8988T (cell line): Measurements from ENCODE around the gene PASD1.
"Not testable (repeated sequence)": the region's sequence is repeated elsewhere in the genome, so short reads cannot be mapped to it uniquely, and the experiment has no call there.

ENCODE experiments used
- DNase-seq: peaks from one replicate; pipeline ENCODE4 v3.0.0; 2011

Gene PASD1

DNA sequence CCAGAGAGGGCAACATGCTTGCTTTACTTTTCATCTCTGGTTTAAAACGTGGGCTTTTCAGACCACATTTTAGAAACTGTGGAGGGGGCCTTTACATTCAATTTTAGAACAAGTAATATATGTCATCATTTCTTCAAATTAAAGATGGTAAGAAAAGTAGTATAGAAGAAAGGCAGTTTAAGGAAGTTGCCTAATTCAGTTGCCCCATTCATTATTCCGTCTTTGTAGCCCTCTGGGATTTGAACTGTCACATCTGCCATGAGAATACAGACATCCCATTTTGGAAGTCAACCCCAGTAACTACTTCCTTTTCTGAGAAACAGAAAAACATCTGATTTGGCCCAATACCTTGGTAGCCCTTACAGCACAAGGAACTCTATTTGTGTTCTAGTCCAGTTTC is 61.2 kb downstream of the PASD1 start:
- DNase-seq = no peak

DNA sequence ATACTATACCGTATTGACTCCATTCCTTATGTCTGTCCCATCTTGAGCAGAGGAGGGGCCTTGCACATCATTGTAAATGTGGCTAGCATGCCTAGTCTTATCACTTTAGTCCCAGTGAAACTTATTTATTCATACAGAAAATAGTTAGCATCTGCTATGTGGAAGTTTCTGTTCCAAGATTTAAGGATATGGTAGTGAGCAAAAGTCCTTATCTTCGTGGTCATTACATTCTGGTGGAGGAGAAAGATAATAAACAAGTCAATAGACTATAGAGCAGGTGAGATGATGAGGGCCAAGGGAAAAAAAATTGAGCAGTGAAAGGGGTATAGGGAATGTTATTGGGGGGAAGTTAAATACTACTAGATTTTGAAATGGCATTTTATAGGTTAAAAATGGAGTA is 68.3 kb downstream of the PASD1 start:
- DNase-seq = no peak

DNA sequence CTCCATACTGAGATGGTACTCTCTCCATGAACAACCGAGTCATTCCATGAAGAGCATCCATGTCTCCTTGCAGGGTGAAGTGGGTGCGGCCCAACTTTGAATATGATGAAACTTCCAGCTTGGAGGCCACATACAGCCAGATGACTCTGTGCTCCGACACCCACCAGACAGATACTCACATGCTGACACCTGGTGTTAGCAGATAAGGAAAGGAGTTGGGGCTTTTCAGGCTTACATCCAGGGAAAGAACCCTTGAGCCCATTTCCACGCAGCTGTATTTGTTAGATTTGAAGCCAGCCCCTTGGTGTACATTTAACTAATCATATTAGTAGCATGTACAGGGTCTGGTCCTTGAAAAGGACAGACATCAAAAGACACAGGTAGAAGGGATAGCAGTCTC is 69.7 kb downstream of the PASD1 start:
- no peak for DNase-seq

DNA sequence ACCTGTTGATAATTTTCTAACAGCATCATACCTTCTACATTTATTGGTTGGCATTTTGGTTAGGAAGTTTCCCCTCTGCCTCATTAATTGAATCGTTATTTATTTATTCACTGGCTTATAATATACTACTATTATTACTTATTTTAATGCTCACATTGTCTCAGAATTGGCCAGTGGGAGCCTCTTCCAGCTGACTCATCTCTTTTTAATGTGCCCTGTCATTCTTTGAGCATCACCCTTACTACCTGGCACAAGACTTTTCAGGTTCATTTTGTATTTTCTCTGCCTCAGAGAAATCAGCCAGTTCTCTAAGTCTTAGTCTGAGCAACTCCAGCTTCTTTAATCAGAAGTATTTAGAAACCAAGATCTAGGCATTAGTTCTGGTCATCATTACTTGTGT is 71.5 kb downstream of the PASD1 start:
- no peak for DNase-seq

DNA sequence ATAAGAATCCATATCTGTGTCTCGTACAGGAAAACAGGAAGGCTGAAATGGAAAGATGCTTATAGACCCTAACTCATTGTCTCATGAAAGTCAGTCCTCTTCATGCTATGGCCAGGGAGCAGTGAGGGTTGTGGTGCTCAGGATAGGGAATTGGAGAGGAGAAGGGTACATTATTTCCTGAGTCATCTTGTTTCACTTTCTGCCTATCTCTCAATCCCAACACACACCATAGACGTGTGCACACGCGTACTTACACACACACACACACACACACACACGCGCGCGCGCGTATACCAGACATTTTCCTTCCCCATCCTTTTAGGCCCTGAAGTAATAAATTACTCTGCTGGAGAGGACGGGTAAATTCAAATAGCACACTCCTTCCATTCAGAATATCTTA is 78.1 kb downstream of the PASD1 start:
- no peak for DNase-seq

DNA sequence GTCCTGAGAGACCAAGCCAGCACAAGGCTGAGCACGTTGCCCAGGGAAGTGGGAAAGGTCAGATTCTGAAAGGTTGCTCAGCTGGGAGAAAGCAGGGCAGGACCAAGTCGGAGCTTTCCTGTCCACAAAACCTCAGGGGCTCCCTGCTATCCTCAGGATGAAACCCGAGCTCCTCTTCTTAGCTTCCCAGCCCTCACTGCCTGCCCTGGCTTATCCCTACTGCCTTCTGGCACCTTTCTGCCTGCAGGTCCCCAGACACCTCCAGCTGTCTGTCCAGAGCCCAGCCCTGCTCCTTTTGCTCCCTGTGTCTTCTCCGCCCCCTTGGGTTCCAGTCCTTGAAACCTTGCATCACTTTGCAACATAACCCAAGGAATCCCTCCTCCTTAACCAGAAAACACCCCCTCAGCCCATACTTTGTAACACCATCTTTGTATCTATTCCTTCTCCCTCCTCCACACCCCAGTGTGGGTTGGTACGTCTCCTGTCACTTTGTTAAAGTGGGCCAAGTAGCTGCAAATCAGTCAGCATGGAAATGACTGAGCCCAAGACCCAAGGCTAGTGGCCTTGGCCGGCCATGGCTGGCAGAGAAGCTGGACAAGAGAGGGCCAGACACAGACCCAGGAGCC is 111.8 kb downstream of the PASD1 start:
- no peak for DNase-seq

DNA sequence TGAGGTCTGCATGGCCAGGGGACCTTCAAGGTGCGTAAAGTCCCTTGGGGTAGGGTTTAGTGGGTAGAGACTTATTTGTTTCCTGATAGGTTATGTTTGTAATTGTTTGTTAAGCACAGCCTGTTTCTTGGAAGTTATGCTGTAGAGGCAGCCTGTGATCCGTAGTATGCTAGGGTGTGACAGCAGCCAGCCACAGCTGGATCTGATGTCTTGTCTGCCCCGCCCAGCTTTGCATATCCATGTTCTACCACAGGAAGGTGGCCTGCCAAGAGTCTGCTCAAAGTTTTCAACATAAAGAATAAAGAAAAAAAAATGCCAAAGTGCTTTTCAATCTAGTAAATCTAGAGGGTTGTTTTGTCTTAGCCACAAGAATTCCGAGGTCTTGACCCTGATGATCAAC is 112.7 kb downstream of the PASD1 start:
- DNase-seq = no peak

DNA sequence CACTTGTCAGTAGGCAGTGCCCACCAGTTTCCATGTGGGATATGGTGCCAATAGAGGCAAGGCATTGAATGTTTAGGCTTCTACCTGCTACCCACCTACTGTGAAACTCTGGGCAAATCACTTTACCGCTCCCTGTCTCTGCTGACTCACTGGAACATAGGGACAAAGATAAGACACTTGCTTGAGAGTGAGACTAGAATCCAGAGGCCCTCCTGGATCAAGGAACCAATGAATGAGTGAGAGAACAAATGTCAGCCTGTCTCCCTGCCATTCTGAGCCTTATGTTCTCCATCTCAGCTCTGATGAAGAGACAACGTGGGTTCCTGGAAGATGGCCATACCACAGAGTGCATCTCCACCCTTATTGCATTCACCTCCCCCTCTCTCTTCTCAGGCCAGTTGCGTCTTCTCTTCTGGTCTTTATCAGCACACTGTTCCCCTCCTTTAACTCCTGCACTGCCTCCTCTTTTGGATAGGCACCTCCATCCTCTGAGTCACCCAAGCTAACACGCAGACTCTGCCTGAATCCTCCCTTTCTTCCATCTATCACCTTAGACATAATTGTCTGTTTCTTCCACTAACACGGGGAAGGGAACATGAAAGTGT is 116.4 kb downstream of the PASD1 start:
- DNase-seq = no peak

DNA sequence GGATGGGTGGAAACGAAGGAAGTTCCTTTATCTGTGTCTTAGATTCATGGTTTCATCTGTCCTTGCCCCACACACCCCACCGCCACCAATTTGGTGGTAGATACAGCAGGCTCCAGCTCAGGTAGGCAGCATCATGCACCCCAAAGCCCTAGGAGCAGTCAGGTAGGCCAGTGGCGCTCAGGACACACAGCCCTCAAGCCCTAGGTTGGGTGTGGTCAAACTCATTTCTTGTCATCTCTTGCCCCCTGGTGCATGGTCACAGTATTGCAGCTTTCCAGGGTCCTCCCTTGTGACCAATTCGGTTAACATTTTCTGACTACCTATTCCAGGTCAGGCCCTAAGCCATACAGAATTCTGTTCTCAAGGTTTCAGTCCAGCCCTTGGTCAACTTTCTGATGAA is 117.3 kb downstream of the PASD1 start:
- no peak for DNase-seq

DNA sequence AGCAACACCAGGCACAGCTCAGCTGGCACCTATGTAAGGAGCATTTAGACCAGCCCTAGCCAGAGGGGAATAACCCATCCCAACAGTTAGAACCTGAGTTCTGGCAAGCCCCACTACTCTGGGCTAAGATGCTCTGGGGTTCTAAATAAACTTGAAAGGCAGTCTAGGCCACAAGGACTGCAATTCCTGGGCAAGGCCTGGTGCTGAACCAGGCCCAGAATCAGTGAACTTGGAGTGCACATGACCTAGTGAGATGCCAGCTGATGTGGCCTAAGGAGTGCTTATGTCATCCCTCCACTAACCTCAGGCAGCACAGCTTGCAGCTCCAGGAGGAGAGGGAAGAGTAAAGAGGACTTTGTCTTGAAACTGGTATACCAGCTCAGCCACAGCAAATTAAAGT is 124.2 kb downstream of the PASD1 start:
- no peak for DNase-seq

DNA sequence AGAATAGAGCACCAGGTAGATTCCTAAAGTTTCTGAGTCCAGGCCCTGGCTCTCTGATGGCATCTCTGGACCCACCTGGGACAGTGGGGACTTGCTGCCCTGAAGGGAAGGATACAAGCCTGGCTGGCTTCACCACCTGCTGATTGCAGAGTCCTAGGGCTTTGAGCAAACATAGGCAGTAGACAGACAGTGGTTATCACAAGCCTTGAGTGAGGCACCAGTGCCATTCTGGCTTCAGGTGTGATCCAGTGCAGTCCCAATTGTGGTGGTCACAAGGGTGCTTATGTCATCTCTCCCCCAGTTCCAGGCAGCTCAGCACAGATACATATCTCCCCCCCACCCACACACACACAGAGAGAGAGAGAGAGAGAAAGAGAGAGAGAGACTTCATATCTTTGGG is 125.2 kb downstream of the PASD1 start:
- no peak for DNase-seq

DNA sequence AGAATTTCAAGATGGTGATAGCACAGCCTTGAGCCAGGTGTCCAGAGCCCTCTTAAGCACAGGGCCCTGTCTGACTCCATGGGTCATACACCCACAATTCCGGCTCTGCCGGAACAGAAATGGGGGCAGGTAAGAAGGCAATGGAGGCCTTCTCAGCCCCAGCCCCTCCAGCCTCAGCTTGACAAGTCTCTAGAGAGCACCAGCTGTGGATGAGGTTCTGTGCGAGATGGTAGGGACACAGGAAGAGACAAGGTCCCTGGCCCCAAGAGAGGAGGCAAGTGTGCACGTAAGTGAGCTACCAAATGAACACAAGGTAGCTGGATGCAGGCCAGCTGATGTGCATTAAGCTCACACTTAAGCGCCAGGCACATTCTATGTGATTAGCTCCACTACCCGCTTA is 129.3 kb downstream of the PASD1 start:
- DNase-seq = no peak

DNA sequence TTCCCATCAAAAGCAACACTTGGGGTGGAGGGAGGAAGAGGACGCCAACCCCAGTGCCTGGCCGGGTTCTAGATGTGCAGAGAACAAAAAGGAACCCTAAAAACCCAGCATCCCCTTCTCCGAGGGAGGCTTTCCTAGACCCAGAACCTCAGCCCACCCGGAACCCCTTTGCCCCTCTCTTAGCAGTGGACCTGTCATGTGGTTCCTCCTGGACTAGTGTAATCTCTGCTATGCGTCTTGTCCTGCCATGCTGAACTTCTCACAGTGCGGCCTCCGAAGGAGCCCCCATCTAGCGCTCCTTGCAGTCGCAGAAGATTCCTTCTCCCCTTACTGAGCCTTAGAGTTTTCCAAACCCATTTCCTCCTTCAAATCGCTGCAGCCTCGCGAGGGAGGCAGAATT is 130.6 kb downstream of the PASD1 start:
- DNase-seq = no peak

DNA sequence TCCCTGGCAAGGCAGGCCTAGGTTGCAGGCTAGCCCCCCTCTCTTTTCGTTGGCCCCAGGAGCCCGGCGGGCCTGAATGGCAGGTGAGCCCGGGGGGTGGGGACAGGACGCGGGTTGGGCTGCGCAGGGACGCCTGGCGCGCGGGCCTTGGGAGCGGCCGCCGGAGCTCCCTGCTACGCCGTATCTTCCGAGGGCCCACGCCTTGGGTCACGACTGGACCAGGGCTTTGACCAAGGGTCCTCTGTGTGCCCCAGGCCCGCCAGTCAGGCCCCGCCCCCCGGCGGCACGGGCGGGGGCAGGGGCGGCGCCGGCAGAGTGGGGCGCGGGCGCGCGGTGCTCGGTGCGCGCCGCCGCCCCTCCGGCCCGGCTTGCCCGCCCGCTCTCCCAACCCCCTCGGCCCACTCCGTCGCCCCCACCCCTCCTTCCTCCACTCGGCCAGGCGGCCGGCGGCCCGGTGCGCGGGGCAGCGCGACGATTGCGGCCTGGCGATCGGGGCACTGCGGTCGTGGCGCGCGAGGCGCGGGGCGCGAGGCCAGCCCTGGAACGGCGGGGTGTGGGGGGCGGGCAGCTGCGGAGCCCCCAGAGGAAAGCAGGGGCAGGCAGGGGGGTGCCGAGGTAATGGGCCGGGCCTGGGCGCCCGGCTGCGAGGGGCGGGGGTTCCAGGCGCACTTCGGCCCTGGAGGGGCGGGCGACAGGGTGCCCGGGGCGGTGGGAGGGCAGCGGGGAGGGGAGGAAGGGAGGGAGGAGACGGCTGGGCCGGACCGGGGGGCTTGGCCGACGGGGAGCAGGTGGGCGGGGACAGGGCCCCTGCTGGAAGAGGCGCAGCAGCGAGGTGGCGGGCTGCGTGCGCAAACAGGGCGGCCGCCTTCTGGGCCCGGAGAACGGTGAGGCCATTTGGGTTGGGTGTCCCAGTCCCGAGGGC is 131.4 kb downstream of the PASD1 start, which contains the start of gene PRRG3:
PRRG3 (plus strand) TSS at position 798 of the 922 bp plus-strand sequence. CDS start 3,357 bp downstream, outside the sequence.
- no peak for DNase-seq

DNA sequence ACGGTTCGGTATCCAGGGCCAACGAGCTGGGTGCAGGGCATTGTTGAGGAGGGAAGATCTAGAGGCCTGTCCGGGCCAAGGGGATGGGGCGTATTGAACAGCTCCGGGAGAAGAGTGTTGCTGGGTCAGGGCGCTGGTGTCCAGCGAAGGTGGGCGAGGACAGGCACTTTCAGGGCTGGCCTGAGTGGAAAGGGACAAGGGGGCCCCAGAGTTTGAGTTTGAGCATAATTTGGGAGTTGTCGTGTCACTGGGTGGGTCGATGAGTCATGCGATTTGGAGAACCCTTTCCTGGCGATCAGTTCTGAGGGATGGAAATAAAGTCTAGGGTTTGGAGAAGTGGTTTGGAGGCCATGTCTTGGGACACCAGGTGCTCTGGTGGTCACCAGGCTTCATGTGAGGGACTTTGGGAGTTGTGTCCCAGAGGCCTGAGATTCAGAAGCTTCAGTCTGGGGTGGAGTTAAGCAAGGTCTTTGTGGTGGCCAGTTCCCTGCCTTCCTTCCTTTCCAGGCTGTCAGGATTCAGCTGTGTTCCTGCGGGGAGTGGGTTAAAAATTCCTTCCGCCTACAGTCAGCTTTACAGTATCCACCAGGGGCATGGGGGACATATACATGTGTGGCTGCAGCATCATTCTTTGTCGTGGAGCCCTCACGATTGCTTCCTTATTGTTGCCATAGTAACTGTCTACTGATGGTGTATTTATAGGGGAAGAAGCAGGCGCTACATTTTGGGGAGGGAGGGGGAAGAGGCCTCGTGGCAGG is 132.3 kb downstream of the PASD1 start:
- no peak for DNase-seq

DNA sequence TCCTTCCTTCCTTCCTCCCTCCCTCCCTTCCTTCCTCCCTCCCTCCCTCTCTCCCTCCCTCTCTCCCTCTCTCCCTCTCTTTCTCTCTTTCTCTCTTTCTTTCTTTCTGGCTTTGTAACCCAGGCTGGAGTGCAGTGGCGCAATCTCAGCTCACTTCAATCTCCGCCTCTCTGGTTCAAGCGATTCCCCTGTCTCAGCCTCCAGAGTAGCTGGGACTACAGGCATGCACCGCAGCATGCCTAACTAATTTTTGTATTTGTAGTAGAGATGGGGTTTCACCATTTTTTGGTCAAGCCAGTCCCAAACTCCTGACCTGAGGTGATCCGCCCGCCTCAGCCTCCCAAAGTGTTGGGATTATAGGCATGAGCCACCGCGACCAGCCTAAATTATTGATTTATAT is 133.6 kb downstream of the PASD1 start:
- DNase-seq = not testable (repeated sequence)

DNA sequence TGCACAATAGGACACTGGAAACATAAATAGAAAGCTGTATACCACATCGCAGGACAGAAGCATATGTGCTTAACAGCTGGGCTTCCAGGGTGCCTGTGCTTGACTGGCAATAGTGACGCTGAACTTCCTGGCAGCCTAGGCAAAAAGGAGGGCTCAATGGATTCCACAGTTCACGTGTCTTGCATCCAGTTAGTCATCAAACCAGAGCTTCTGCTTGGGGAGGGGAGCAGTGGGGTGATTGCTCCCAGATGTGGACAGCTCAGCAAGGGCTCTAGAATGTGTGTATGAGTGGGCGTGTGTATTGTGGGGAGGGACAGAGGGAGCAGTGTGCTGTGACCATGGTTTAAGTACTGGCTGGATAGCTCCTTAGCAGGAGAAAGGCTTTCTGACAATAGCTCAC is 134.0 kb downstream of the PASD1 start:
- DNase-seq = no peak

DNA sequence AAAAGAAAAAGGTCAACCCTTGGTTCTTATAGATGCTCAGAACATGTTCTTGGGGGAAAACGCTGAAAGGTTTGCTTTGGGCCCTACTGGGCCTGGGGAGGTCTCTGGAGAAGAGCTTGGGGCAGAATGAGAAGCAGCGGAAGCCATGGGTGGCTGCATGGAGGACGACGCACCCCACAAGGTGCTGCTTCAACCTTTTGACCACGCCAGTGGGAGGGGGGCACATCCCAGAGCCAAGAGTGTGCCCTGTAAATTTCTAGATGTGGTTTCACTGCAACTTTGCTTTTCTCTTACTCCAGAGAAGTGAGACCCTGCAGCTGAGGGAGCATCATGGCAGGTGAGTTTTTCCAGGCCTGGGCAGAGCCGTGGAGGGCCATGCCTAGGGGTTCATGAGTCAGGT is 135.0 kb downstream of the PASD1 start:
- no peak for DNase-seq

DNA sequence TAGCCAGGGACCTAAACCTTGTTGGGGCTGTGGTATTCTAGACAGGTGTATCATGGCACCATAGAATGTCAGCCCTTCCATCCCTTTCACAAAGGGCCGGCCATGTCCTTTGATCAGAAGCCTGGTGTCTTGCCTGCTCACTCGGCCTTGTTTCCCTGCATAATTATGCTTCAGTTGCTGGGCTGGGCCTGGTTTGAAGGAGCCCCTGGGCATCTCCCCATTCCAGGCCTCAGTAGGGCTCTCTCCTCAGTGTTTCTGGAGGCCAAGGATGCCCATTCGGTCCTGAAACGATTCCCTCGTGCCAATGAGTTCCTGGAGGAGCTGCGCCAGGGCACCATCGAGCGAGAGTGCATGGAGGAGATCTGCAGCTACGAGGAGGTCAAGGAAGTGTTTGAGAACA is 136.3 kb downstream of the PASD1 start:
- DNase-seq = no peak

DNA sequence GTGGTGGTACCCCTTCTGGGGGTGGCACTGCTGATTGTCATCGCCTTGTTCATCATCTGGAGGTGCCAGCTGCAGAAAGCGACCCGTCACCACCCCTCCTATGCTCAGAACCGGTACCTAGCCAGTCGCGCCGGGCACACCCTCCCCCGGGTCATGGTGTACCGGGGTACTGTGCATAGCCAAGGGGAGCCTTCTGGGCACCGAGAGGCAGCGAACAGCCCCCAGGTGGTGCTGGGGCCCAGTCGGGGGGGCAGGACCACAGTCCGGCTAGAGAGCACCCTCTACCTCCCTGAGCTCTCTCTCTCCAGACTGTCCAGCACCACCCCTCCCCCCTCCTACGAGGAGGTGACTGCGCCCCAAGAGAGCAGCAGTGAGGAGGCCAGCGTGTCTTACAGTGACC is 137.1 kb downstream of the PASD1 start:
- DNase-seq = no peak

DNA sequence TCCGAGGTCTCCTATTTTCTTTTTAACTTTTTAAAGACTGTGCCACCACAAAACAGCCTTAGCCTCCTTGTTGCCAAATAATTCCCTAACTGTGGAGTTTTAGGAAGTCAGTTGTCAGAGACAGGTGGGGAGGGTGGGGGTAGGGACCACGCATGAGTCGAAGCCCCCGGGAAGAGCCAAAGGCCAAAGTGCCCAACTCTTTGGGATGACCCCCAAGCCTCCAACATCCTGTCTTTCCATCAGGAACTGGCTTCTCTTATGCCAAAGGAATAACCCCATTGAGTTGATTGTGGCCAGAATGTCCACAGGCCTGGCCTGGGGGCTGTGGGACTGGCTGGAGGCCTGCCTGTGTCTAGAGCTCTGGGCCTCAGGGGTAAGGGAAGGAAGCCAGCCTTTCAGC is 137.6 kb downstream of the PASD1 start:
- DNase-seq = no peak

DNA sequence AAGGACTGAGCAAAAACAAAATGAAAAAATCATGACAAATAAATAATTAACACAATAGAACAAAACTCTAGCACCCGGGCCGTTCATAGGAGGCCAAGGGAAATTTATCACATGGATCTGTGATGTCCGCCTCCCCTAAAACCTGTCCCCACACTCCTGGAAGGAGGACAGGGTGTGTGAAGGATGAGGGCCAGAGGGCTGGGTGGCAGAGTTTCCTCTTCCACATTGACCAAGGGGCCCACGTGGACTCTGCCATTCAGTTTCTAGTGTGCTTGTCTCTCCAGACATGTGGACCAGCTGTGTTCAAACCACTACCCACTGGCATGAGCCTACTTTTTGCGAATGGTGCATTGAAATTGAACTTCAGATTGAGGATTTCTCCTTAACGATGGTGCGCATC is 138.1 kb downstream of the PASD1 start:
- no peak for DNase-seq

DNA sequence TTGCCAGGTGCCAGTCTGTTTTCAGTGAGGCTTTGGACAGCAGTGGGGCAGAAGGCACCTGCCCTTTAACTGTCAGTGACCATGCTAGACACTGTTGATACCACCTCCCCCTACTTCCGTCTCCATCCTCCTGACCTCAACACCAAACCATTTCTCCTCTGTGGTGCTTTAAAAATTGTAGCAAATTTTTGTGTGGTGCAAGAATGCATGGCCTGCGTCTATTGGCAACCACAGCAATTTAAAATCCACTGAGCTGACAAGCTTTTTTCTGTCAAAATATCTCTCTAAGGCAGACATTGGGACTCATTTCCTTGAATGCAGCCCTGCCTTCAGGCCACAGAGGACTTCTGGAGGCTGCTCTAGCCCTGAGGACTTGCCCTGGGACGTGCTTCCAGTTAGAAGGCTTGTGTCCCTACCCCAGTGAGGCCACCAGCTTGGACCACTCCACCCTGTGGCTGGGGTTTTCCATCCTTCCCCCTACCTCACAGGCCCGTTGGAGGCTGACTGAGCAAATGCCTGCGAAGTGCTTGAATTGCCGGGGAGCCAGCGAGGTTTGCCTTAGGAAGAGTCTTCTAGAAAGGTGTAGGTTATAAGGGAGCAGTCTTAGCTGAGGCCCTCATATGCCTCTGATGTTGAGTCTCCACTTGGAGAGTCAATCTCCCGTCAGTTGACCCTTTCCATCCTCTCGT is 138.7 kb downstream of the PASD1 start:
- DNase-seq = no peak
